WI38 (cell line): ENCODE results near the gene FZD8.

Experiments
- H3K4me3 ChIP-seq: 2 replicates; pipeline ENCODE4 v1.5.1; 2011; ENCODE audit warnings: low read depth, mild to moderate bottlenecking, control low read depth, low read length
- CTCF ChIP-seq: IDR thresholded peaks from 2 replicates; pipeline ENCODE4 v1.5.1; 2012; ENCODE audit warnings: low read depth, mild to moderate bottlenecking, control low read depth, low read length

FZD8 gene

DNA sequence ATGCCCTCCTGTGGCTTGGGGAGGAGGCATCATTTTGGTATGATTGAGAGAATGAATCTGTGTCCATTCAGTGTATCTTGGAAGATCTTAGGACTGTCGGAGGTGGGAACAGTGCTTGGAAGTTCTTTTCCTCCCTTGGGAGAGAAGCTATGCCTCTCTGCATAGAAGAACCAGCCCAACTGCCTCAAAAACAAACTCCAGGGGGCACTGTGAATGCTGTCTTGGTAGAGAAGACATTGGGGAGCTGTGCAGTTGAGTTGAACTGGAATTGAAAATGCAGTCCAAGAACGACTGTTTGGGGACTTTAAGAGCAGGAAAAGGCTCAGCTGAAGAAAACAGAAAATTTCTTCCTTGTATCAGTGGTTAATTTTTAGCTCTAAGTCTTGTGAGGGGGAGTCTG is 41.9 kb downstream of the FZD8 start:
- no peak for TF ChIP-seq CTCF
- no peak overlapping the region for H3K4me3 ChIP-seq

DNA sequence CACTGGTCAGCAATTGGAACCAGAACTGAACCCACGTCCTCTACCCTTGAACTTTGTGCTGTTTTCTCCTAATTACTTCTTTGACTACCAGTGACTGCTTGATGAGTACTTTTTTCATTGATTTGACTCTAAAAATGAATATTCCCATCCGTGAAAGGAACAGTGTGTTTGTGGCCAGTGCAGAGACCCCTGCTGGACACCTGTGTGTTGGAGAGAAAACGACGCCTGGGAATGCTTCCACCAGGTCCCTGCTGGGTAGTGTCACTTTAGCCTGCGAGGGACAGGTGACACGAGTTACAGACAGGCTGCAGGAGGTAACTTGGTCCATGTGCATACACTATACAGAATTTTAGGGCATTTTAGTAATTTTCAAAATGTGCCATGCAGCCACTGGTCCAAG is 43.7 kb downstream of the FZD8 start:
- TF ChIP-seq CTCF: peak; percentile 34; the same call in 1 of the 2 replicates
- no peak overlapping the region for H3K4me3 ChIP-seq

DNA sequence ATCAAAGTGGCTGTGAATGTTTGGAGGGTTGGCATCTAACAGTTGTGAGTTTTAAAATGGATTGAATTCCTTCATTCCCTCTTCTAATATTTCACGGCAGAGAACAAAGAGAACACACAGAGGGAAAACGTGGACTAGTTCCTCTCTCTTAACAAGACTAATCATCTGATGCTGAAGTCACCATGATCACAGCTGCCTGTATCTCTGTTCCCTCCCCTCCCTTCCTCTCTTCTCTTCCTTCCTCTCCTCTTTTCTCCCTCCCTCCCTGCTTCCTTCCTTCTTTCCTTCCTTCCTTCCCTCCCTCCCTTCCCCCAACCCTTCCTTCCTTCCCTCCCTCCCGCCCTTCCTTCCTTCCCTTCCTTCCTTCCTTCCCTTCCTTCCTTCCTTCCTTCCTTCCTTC is 47.0 kb downstream of the FZD8 start:
- TF ChIP-seq CTCF: no peak
- H3K4me3 ChIP-seq: no peak overlapping the region

- H3K4me3 ChIP-seq: no peak overlapping the region
- no peak for TF ChIP-seq CTCF
These were observed 47.7 kb downstream of the FZD8 start for GRCh38 chr10:35594115-35595079.

DNA sequence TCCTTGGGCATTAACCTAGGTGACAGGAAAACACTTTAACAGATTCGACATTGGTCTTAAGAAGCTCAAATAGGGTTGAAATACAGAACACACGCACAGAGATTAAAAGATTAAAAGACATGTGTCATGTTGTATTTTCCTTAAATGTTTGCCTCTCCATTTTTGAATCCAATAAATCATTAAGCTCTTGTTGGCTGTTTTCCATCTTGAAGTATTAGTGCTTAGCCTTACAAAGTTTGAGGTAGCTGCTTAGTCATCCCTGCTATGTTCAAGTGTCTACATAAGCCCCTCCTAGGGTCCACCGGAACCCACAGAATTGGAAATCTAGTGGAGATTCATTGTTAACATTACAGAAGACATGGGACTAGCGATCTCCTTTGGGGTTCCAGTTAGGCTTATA is 49.7 kb downstream of the FZD8 start:
- TF ChIP-seq CTCF: no peak

DNA sequence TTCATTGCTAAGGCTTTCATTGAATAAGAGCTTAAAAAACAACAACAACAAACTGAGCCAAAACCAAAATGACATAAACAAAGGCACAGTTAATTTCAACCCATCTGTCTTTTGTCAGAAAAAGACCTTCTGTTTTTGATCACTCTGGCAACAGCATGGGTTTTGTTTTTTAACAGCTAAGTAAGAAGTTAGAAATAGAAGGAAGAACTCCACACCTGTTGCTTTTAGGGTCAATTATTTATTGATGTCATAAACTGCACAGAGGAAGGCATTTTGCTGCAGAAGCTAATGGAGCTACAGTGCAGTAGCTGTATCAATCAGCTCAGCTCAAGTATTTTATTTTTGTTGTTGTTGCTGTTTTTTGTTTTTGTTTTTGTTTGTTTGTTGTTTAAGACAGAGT is 53.3 kb downstream of the FZD8 start:
- H3K4me3 ChIP-seq: no peak overlapping the region
- TF ChIP-seq CTCF: no peak

More for the DNA sequence above, 49.7 kb downstream of the FZD8 start:
- H3K4me3 ChIP-seq: no peak overlapping the region
